K562 (cell line): Measurements from ENCODE around the gene SPAG7. TPM values are rescaled to one million over a fixed set of nuclear protein-coding genes. Genes with fewer than 3 reads are reported as not detected.

ENCODE experiments used
- ATAC-seq: fragments of 200-7000 bp; cut with Tn5 transposase; 3 replicates; pipeline ENCODE4 v1.9.1; 2020; ENCODE audit warnings: moderate library complexity
- BruUV-seq: library from RNA; stranded (reverse); fragments of 400-500 nt; replicated peaks from 2 replicates; lab custom pipeline; 2021; lab: Mats Ljungman, UMichigan
- CTCF ChIA-PET: fragments of 300-600 bp; formaldehyde crosslinking; extraction: SDS; loops from one replicate; lab custom pipeline; 2021; ENCODE audit warnings: low intra/inter-chr PET ratio; lab: Yijun Ruan, JAX
- POLR2A ChIA-PET: fragments of 300-600, 350-650 bp; sonication (Branson Sonifier 250); formaldehyde crosslinking; extraction: SDS; loops from one replicate; lab custom pipeline; 2021; ENCODE audit warnings: antibody characterized with exemption, inconsistent platforms; lab: Yijun Ruan, JAX
- DNase-seq, 4 experiments: peaks; one replicate each; pipeline versions ENCODE4 v3.0.0 to v3.0.0-alpha.2; 2011 to 2018; ENCODE audit warnings: low spot score in 3 of 4, mixed read lengths in 3 of 4; ENCODE audit errors: extremely low read depth in 1 of 4
- FAIRE-seq: peaks from 2 replicates; lab custom pipeline; 2011; peaks lifted over from hg19 to GRCh38; lab: Jason Lieb, UNC
- H2AFZ ChIP-seq: 2 replicates; pipeline ENCODE4 v1.6.0; 2011; ENCODE audit warnings: low read depth, low read length, control low read depth, inconsistent platforms
- H3K27ac ChIP-seq: fragments of 200-600 bp; 3 replicates; pipeline ENCODE4 v1.8.0; 2011; ENCODE audit warnings: low read depth, mild to moderate bottlenecking, control low read depth, inconsistent platforms, low read length, moderate library complexity, mixed read lengths; ENCODE audit errors: extremely low read depth
- H3K27me3 ChIP-seq, 2 experiments: fragments of 300-600 bp in 1 of 2; 2 replicates in 1 of 2; 3 replicates in 1 of 2; pipeline versions ENCODE4 v1.6.0 to v1.8.0; 2011; ENCODE audit warnings: inconsistent platforms in 2 of 2, low read length in 2 of 2, mild to moderate bottlenecking in 1 of 2, mixed read lengths in 1 of 2, moderate library complexity in 1 of 2; ENCODE audit not compliant: control insufficient read depth in 2 of 2, insufficient read depth in 2 of 2
- H3K36me3 ChIP-seq: fragments of 300-600 bp; 3 replicates; pipeline ENCODE4 v1.8.0; 2011; ENCODE audit warnings: mild to moderate bottlenecking, low read length, inconsistent platforms; ENCODE audit not compliant: control insufficient read depth, insufficient read depth
- H3K4me1 ChIP-seq, 2 experiments: fragments of 200-600 bp in 1 of 2; replicated peaks in 1 of 2; 2 replicates in 1 of 2; 3 replicates in 1 of 2; pipeline versions ENCODE4 v1.5.1 to v1.8.0; 2011; ENCODE audit warnings: inconsistent platforms in 2 of 2, low read length in 2 of 2, mild to moderate bottlenecking in 1 of 2, mixed read lengths in 1 of 2, moderate library complexity in 1 of 2; ENCODE audit not compliant: control insufficient read depth in 2 of 2, insufficient read depth in 2 of 2
- H3K4me2 ChIP-seq: 2 replicates; pipeline ENCODE4 v1.6.1; 2011; ENCODE audit warnings: low read length, control low read depth, inconsistent platforms, mixed read lengths; ENCODE audit not compliant: insufficient read depth
- H3K4me3 ChIP-seq: fragments of 200-600 bp; sonication (generic), shearing (Covaris generic); 2 replicates; pipeline ENCODE4 v1.5.1; 2016; ENCODE audit warnings: control low read depth, inconsistent platforms
- H3K79me2 ChIP-seq: fragments of 200-600 bp; 3 replicates; pipeline ENCODE4 v1.8.0; 2011; ENCODE audit warnings: low read length, inconsistent platforms; ENCODE audit not compliant: control insufficient read depth, insufficient read depth
- H3K9ac ChIP-seq, 2 experiments: 2 replicates each; pipeline versions ENCODE4 v1.6.0 to v1.6.1; 2011; ENCODE audit warnings: low read depth in 2 of 2, low read length in 2 of 2, control low read depth in 1 of 2, inconsistent platforms in 1 of 2, mild to moderate bottlenecking in 1 of 2, mixed read lengths in 1 of 2; ENCODE audit not compliant: insufficient read depth in 1 of 2
- H3K9me1 ChIP-seq: one replicate; pipeline ENCODE4 v1.6.0; 2011; ENCODE audit warnings: inconsistent platforms, mild to moderate bottlenecking, low read length, moderate library complexity; ENCODE audit not compliant: control insufficient read depth, insufficient read depth
- H3K9me3 ChIP-seq: replicated peaks from 2 replicates; pipeline ENCODE4 v1.5.1; 2011; ENCODE audit warnings: low read depth, low read length, inconsistent platforms; ENCODE audit not compliant: control insufficient read depth, insufficient read depth
- H4K20me1 ChIP-seq: replicated peaks from 2 replicates; pipeline ENCODE4 v1.6.1; 2011; ENCODE audit warnings: low read length, inconsistent platforms, mixed read lengths; ENCODE audit not compliant: control insufficient read depth, insufficient read depth
- MAZ ChIP-seq, 2 experiments: fragments of 450-650 bp in 1 of 2; sonication (generic) in 1 of 2; formaldehyde crosslinking; IDR thresholded peaks in 1 of 2; conservative IDR thresholded peaks in 1 of 2; 2 replicates each; pipeline versions ENCODE4 v1.4.0 to v1.5.0; 2020; ENCODE audit warnings: mild to moderate bottlenecking in 1 of 2, missing genetic modification reagents in 1 of 2
- NFIC ChIP-seq: fragments of 450-650 bp; IDR thresholded peaks from 2 replicates; pipeline ENCODE4 v1.6.1; 2017; ENCODE audit warnings: mild to moderate bottlenecking, inconsistent platforms
- NKRF ChIP-seq: fragments of 450-650 bp; IDR thresholded peaks from 2 replicates; pipeline ENCODE4 v1.6.1; 2016; ENCODE audit warnings: borderline replicate concordance
- NRF1 ChIP-seq, 2 experiments: fragments of 450-650 bp; IDR thresholded peaks in 1 of 2; conservative IDR thresholded peaks in 1 of 2; 2 replicates each; pipeline ENCODE4 v1.6.1; 2014; ENCODE audit warnings: mild to moderate bottlenecking in 2 of 2
- VEZF1 ChIP-seq: fragments of 200-800 bp; sonication (Bioruptor generic); IDR thresholded peaks from 2 replicates; pipeline ENCODE4 v1.6.1; 2017; ENCODE audit warnings: missing genetic modification characterization, missing compliant biosample characterization
- ZNF23 ChIP-seq: fragments of 250-450 bp; sonication (Bioruptor Pico); IDR thresholded peaks from 2 replicates; pipeline ENCODE4 v1.4.0; 2020; ENCODE audit warnings: mild to moderate bottlenecking
- WGBS: fragments of 100-300 bp; shearing (Covaris generic); methylation state at CpG from one replicate; pipeline ENCODE4 v1.1.6; 2016; ENCODE audit warnings: low coverage, mixed read lengths; ENCODE audit not compliant: insufficient coverage; ENCODE audit errors: missing lambda C conversion rate; 5-methylcytosine and 5-hydroxymethylcytosine counted together
- in situ Hi-C: fragments of 300-500 bp; cut with MboI; formaldehyde crosslinking; loops from 4 replicates; pipeline ENCODE4 v1.15.0; 2018; ENCODE audit warnings: inconsistent platforms, mixed read lengths
- intact Hi-C: fragments of 100-400 bp; cut with micrococcal nuclease; formaldehyde crosslinking; loops from 2 replicates; pipeline ENCODE4 v1.14.2; 2022
- polyA plus RNA-seq, 8 experiments: library from polyadenylated mRNA; depleted of rRNA in 4 of 8; stranded (reverse) in 5 of 8; unstranded in 3 of 8; fragments of >200 nt; fragmentation: Nextera tagmentation in 2 of 8; fragmentation: Illumina TruSeq in 1 of 8; extraction: Ambion mirVana in 2 of 8; extraction: Trizol in 1 of 8; gene quantifications; 2 replicates each; pipeline versions ENCODE4 v1.2.1 to v1.2.3, GENCODE V29; 2011 to 2014; ENCODE audit warnings: inconsistent platforms in 1 of 8, missing spikeins in 1 of 8
- total RNA-seq, 7 experiments: library from RNA; depleted of rRNA in 6 of 7; stranded (reverse); fragments of >200 nt in 6 of 7; fragmentation: Illumina TruSeq in 2 of 7; extraction: Trizol in 2 of 7; gene quantifications; 2 replicates each; pipeline versions ENCODE4 v1.2.1 to v1.2.3, GENCODE V29; 2011 to 2021; ENCODE audit warnings: low replicate concordance in 1 of 7
- TF ChIP-seq, protein P1 (sequence below): sonication (generic); formaldehyde crosslinking; IDR thresholded peaks from 2 replicates; pipeline ENCODE4 v1.5.0; 2020; ENCODE audit warnings: missing genetic modification reagents

Gene SPAG7
- total and polyA plus RNA-seq, 9 of the 15 experiments (the other 6 are each of a cell fraction or from before 2014, with no cell fraction given), result 5.6 to 53.5 (median 36.3) TPM

DNA sequence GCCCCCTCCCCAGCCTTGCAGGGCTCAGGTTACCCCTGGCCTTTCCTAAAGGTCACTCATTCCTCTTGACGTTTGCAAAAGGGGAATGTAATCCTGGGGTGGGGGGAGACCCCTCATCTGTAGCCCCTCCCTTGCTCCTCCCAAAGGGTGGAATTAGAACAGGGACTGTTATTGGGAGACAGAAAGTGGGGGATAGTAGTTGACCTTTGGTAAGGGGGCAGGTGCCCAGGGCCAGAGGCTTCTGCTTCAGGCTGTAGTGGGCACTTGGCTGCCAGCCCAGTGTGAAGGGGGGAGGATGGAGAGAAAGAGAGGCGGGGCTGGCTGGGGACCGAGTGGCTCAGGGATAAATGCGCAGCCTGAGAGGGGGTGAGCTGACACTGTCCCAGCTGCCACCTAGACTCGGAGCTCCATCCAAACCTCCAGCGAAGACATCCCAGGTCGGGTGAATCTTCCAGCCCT, 16.8 kb downstream of the SPAG7 start, which contains the start of gene ENO3:
Gene ENO3 (plus strand): TSS at position 374 of the 459 bp plus-strand sequence. CDS start 711 bp downstream, outside the sequence.
- H3K4me1 ChIP-seq, result peaks cover 19 to 50% of the 10 kb centered on the region in 2 experiments
- intact Hi-C loops, result loop anchor here (1.0 kb wide), 1 partner anchor 17 kb away; the partner anchor contains the start of gene SPAG7
- peak within 1 kb of the TSS; percentile 51 for H2AFZ ChIP-seq

More for the DNA sequence above, 16.8 kb downstream of the SPAG7 start, which contains the start of gene ENO3:
- CTCF ChIA-PET, result no interaction called here
- H3K4me3 ChIP-seq, result peak within 1 kb of the TSS; percentile 97
- no peaks in the 10 kb centered on the region for H3K9me3 ChIP-seq
- in situ Hi-C loops, result no loop called here
- BruUV-seq, result no TSS peak
- DNase-seq (peak in 2 of 4 experiments; percentile 35 to 60), FAIRE-seq (no peak), ATAC-seq (no peak)
- H3K27me3 ChIP-seq, result no peaks in the 10 kb centered on the region
- peak; percentile 44 to 61 for TF ChIP-seq NRF1 (conservative IDR thresholded peaks at IDR 0.05 in 1 of 2, IDR thresholded peaks at IDR 0.05 in 1 of 2)
- peak; percentile 73 for TF ChIP-seq NFIC
- peak in 1 of 2 experiments; percentile 1; a peak in 1 of 4 replicates for TF ChIP-seq MAZ (CRISPR knock-in tag; conservative IDR thresholded peaks at IDR 0.05 in 1 of 2, IDR thresholded peaks at IDR 0.05 in 1 of 2)
- no peak for TF ChIP-seq ZNF23 (CRISPR knock-in tag)
- TF ChIP-seq, protein P1, sequence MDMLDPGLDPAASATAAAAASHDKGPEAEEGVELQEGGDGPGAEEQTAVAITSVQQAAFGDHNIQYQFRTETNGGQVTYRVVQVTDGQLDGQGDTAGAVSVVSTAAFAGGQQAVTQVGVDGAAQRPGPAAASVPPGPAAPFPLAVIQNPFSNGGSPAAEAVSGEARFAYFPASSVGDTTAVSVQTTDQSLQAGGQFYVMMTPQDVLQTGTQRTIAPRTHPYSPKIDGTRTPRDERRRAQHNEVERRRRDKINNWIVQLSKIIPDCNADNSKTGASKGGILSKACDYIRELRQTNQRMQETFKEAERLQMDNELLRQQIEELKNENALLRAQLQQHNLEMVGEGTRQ (CRISPR knock-in tag), result no peak
- peak; percentile 42; the same call in 1 of the 2 replicates for TF ChIP-seq VEZF1 (CRISPR knock-in tag)
- TF ChIP-seq NKRF, result 0 out of 2 replicates have a peak, but pooled peaks have one; percentile 0
- peak within 1 kb of the TSS; percentile 89 to 96 for H3K9ac ChIP-seq
- H4K20me1 ChIP-seq, result peaks cover 14% of the 10 kb centered on the region
- H3K79me2 ChIP-seq, result peaks cover 45% of the 10 kb centered on the region
- H3K36me3 ChIP-seq, result peaks cover 21% of the 10 kb centered on the region
- H3K4me2 ChIP-seq, result peak within 1 kb of the TSS; percentile 84
- H3K9me1 ChIP-seq, result no peaks in the 10 kb centered on the region
- WGBS, result 3% methylated on average over 7 of the region's 7 CpGs
- POLR2A ChIA-PET, result interaction anchor here (0.6 to 4.7 kb wide), 5 partner anchors 9 to 62 kb away, joined by 3 to 38 read pairs (median 7); partner anchors contain the start of genes CAMTA2, RNF167, SLC25A11 and SPAG7
- peak within 1 kb of the TSS; percentile 98 for H3K27ac ChIP-seq
